Measurements from ENCODE around the gene BANK1. TPM values are rescaled to one million over a fixed set of nuclear protein-coding genes. Genes with fewer than 3 reads are reported as not detected.

BANK1 gene
- total RNA-seq, 1 experiment from 2014 or later: 2.2 TPM

DNA sequence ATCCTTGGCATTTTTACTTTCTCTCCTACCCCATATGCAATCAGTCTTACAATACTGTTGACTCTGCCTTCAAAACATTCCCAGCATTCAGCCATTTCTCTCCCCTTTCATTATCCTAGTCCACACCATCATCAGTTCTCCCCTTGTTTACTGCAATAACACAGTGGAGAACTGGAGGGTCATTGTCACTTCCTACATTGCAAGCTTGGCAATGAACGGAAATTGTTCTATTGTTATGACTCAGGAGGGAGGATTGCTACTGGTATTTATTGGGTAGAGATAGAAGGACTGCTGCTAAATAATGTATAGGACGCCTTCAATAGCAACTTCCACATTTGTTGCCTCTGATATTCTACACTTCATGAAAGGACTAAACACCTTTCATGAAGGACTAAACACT, 231.8 kb downstream of the BANK1 start:
- TF ChIP-seq EZH2 (IDR thresholded peaks at IDR 0.05; ENCODE audit: low read depth): no peak
- TF ChIP-seq, protein P1, sequence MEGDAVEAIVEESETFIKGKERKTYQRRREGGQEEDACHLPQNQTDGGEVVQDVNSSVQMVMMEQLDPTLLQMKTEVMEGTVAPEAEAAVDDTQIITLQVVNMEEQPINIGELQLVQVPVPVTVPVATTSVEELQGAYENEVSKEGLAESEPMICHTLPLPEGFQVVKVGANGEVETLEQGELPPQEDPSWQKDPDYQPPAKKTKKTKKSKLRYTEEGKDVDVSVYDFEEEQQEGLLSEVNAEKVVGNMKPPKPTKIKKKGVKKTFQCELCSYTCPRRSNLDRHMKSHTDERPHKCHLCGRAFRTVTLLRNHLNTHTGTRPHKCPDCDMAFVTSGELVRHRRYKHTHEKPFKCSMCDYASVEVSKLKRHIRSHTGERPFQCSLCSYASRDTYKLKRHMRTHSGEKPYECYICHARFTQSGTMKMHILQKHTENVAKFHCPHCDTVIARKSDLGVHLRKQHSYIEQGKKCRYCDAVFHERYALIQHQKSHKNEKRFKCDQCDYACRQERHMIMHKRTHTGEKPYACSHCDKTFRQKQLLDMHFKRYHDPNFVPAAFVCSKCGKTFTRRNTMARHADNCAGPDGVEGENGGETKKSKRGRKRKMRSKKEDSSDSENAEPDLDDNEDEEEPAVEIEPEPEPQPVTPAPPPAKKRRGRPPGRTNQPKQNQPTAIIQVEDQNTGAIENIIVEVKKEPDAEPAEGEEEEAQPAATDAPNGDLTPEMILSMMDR (conservative IDR thresholded peaks at IDR 0.05): no peak
- intact Hi-C loops (cut with micrococcal nuclease; ENCODE audit: unreplicated experiment): no loop called here
- ChIA-PET POLR2A (ENCODE audit: unreplicated experiment) (interaction anchor here (0.5 kb wide), 1 partner anchor 722 kb away, joined by 8 read pairs; no protein-coding TSS in a partner anchor), CTCF (no interaction called here)
- Histone ChIP-seq H3K9me2 (ENCODE audit: insufficient read depth) (no peaks in the 10 kb centered on the region), H3K27me3 (ENCODE audit: insufficient read depth, low read depth) (no peaks in the 10 kb centered on the region), H3K27ac (no peak overlapping the region), H3F3A (ENCODE audit: insufficient read depth, low read depth) (no peaks in the 10 kb centered on the region), H3K79me2 (ENCODE audit: low read depth) (no peaks in the 10 kb centered on the region), H2AFZ (no peak overlapping the region), H3K4me2 (no peak overlapping the region), H3K9me3 (ENCODE audit: insufficient read depth, low read depth) (no peaks in the 10 kb centered on the region), H3K36me3 (ENCODE audit: low read depth) (no peaks in the 10 kb centered on the region), H4K20me1 (ENCODE audit: insufficient read depth) (no peaks in the 10 kb centered on the region), H3K4me3 (no peak overlapping the region), H3K4me1 (replicated peaks; ENCODE audit: insufficient read depth) (no peaks in the 10 kb centered on the region)
- DNase-seq: no peak
- no TSS peak for BruUV-seq (replicated peaks)

DNA sequence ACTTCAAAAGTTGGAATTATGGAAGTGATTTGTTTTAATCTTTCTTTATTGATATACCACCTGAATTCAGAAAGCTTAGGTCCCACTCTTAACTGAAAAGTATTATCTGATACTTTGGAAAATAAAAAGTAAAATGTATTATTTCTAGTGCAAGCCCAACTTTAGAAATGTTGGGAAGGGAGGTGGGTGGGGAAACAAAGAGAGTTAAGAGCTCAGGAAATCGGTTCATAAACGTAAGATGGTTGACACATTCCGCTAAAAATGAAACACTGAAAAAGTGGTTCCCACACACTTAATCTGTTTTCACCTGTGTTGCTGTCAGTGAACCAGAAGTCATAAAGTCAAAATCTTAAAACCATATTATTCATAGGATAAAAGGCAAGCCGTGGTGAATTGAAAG, 237.4 kb downstream of the BANK1 start:
- no peaks in the 10 kb centered on the region for H3K4me1 ChIP-seq (replicated peaks; ENCODE audit: insufficient read depth)
- no peaks in the 10 kb centered on the region for H3F3A ChIP-seq (ENCODE audit: insufficient read depth, low read depth)
- no peaks in the 10 kb centered on the region for H4K20me1 ChIP-seq (ENCODE audit: insufficient read depth)
- no peaks in the 10 kb centered on the region for H3K36me3 ChIP-seq (ENCODE audit: low read depth)
- no peaks in the 10 kb centered on the region for H3K27me3 ChIP-seq (ENCODE audit: insufficient read depth, low read depth)
- ChIA-PET POLR2A (ENCODE audit: unreplicated experiment) (no interaction called here), CTCF (no interaction called here)
- TF ChIP-seq EZH2 (IDR thresholded peaks at IDR 0.05; ENCODE audit: low read depth): no peak
- TF ChIP-seq, protein P1 (conservative IDR thresholded peaks at IDR 0.05): no peak
- no peak overlapping the region for H3K4me2 ChIP-seq
- intact Hi-C loops (cut with micrococcal nuclease; ENCODE audit: unreplicated experiment): no loop called here
- no TSS peak for BruUV-seq (replicated peaks)
- H3K79me2 ChIP-seq (ENCODE audit: low read depth): no peaks in the 10 kb centered on the region
- no peak overlapping the region for H2AFZ ChIP-seq
- no peak overlapping the region for H3K27ac ChIP-seq
- H3K9me2 ChIP-seq (ENCODE audit: insufficient read depth): no peaks in the 10 kb centered on the region
- H3K4me3 ChIP-seq: no peak overlapping the region
- no peaks in the 10 kb centered on the region for H3K9me3 ChIP-seq (ENCODE audit: insufficient read depth, low read depth)
- DNase-seq: no peak

DNA sequence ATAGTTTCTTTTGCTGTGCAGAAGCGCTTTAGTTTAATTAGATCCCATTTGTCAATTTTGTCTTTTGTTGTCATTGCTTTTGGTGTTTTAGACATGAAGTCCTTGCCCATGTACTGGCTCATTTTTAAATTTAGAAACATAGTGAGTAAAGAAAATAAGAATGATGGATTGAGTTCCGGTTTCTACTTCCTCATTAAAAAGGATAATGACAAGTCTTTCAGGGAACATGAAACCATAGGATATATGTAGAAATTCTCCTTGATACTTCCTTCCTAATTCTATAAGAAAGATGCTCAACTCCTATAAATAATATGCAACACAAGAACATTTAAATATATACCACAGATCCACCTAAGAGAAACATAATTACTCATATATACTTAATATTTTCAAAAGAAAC, 240.9 kb downstream of the BANK1 start:
- no peaks in the 10 kb centered on the region for H3K79me2 ChIP-seq (ENCODE audit: low read depth)
- no peak for TF ChIP-seq EZH2 (IDR thresholded peaks at IDR 0.05; ENCODE audit: low read depth)
- TF ChIP-seq, protein P1 (conservative IDR thresholded peaks at IDR 0.05): no peak
- CTCF ChIA-PET: no interaction called here
- POLR2A ChIA-PET (ENCODE audit: unreplicated experiment): no interaction called here
- intact Hi-C loops (cut with micrococcal nuclease; ENCODE audit: unreplicated experiment): no loop called here
- no peaks in the 10 kb centered on the region for H3K27me3 ChIP-seq (ENCODE audit: insufficient read depth, low read depth)
- H3K4me2 ChIP-seq: no peak overlapping the region
- BruUV-seq (replicated peaks): no TSS peak
- H2AFZ ChIP-seq: no peak overlapping the region
- no peaks in the 10 kb centered on the region for H3K9me3 ChIP-seq (ENCODE audit: insufficient read depth, low read depth)
- H3K27ac ChIP-seq: no peak overlapping the region
- H4K20me1 ChIP-seq (ENCODE audit: insufficient read depth): no peaks in the 10 kb centered on the region
- no peak for DNase-seq
- no peaks in the 10 kb centered on the region for H3K9me2 ChIP-seq (ENCODE audit: insufficient read depth)
- no peaks in the 10 kb centered on the region for H3K36me3 ChIP-seq (ENCODE audit: low read depth)
- H3F3A ChIP-seq (ENCODE audit: insufficient read depth, low read depth): no peaks in the 10 kb centered on the region
- no peaks in the 10 kb centered on the region for H3K4me1 ChIP-seq (replicated peaks; ENCODE audit: insufficient read depth)
- H3K4me3 ChIP-seq: no peak overlapping the region

All from PC-9 (cell line).